Prostate gland (tissue), 2 donors: Measurements from ENCODE around the gene THBS4. TPM values are rescaled to one million over a fixed set of nuclear protein-coding genes. Genes with fewer than 3 reads are reported as not detected.

Experiments
- DNase-seq: peaks from one replicate; pipeline ENCODE4 v3.0.0-alpha.2; 2019; ENCODE audit warnings: low spot score
- H3K27ac ChIP-seq, 2 donors: fragments of 200-600 bp; sonication (generic); 2 replicates each; pipeline ENCODE4 v1.5.1; 2017 to 2019
- H3K27me3 ChIP-seq: fragments of 200-600 bp; sonication (generic); replicated peaks from 2 replicates; pipeline ENCODE4 v1.5.1; 2019; ENCODE audit not compliant: insufficient read depth
- H3K36me3 ChIP-seq, 2 donors: fragments of 200-600 bp; sonication (generic); 1 replicate in 1 of 2; 2 replicates in 1 of 2; pipeline versions ENCODE4 v1.5.1 to v1.8.1; 2017 to 2019
- H3K4me1 ChIP-seq: fragments of 200-600 bp; sonication (generic); replicated peaks from 2 replicates; pipeline ENCODE4 v1.5.1; 2019
- H3K4me3 ChIP-seq, 2 donors: fragments of 200-600 bp; sonication (generic); 2 replicates each; pipeline ENCODE4 v1.5.1; 2017 to 2019
- H3K9me3 ChIP-seq: fragments of 200-600 bp; sonication (generic); 2 replicates; pipeline ENCODE4 v1.5.1; 2017
- CTCF ChIP-seq, 4 experiments: fragments of 200-600 bp in 2 of 4; fragments of 450-650 bp in 2 of 4; sonication (generic) in 2 of 4; IDR thresholded peaks; 1 replicate in 3 of 4; 2 replicates in 1 of 4; pipeline ENCODE4 v1.5.1; 2016 to 2019; ENCODE audit warnings: antibody characterized with exemption in 4 of 4, mild to moderate bottlenecking in 2 of 4, moderate library complexity in 2 of 4
- POLR2A ChIP-seq: fragments of 450-650 bp; IDR thresholded peaks from one replicate; pipeline ENCODE4 v1.6.1; 2016; ENCODE audit warnings: antibody characterized with exemption, mild to moderate bottlenecking
- POLR2AphosphoS5 ChIP-seq: sonication (generic); formaldehyde crosslinking; IDR thresholded peaks from one replicate; pipeline ENCODE4 v1.6.1; 2017; ENCODE audit warnings: antibody characterized with exemption
- WGBS: methylation state at CpG from one replicate; pipeline ENCODE4 v1.1.5; 2018; 5-methylcytosine and 5-hydroxymethylcytosine counted together
- intact Hi-C: fragments of 100-400 bp; cut with DNase I; formaldehyde crosslinking; loops from one replicate; pipeline ENCODE4 v1.14.2; 2022
- total RNA-seq, 2 donors: library from RNA; depleted of rRNA; stranded (reverse); fragments of >200 nt; gene quantifications; one replicate each; pipeline ENCODE4 v1.1.0, GENCODE V29; 2016

The THBS4 gene
- total RNA-seq, 2 donors from 2014 or later = 3.9 to 21.5 TPM

GRCh38 chr5:80094236-80094738 lies 59.1 kb downstream of the THBS4 start:
- H3K36me3 ChIP-seq = no peaks in the 10 kb centered on the region
- intact Hi-C loops = loop anchor here (2.0 to 10.0 kb wide), 2 partner anchors 101 to 213 kb away; no protein-coding TSS in a partner anchor
- DNase-seq = no peak
- H3K4me3 ChIP-seq = no peak overlapping the region
- no peaks in the 10 kb centered on the region for H3K4me1 ChIP-seq
- no peaks in the 10 kb centered on the region for H3K9me3 ChIP-seq
- WGBS = 51% methylated on average over 5 of the region's 5 CpGs
- TF ChIP-seq CTCF (IDR thresholded peaks at IDR 0.05) = no peak
- no peak for TF ChIP-seq POLR2AphosphoS5
- no peak for TF ChIP-seq POLR2A
- H3K27ac ChIP-seq = no peak overlapping the region
- H3K27me3 ChIP-seq = no peaks in the 10 kb centered on the region

- WGBS = 93% methylated on average over 10 of the region's 10 CpGs
- Histone ChIP-seq H3K4me3 (no peak overlapping the region), H3K4me1 (no peaks in the 10 kb centered on the region), H3K9me3 (no peaks in the 10 kb centered on the region), H3K27me3 (no peaks in the 10 kb centered on the region), H3K27ac (no peak overlapping the region), H3K36me3 (no peaks in the 10 kb centered on the region)
- intact Hi-C loops = loop anchor here (10.0 kb wide), 1 partner anchor 97 kb away; no protein-coding TSS in a partner anchor
- TF ChIP-seq POLR2A (no peak), CTCF (IDR thresholded peaks at IDR 0.05) (no peak), POLR2AphosphoS5 (no peak)
- no peak for DNase-seq
Measured at GRCh38 chr5:80097451-80097850, 62.3 kb downstream of the THBS4 start.

GRCh38 chr5:80101993-80102392 lies 66.8 kb downstream of the THBS4 start:
- H3K36me3 ChIP-seq = no peaks in the 10 kb centered on the region
- no peaks in the 10 kb centered on the region for H3K27me3 ChIP-seq
- no peaks in the 10 kb centered on the region for H3K4me1 ChIP-seq
- H3K9me3 ChIP-seq = no peaks in the 10 kb centered on the region
- H3K27ac ChIP-seq = no peak overlapping the region
- intact Hi-C loops = no loop called here
- H3K4me3 ChIP-seq = no peak overlapping the region
- no peak for DNase-seq
- TF ChIP-seq POLR2AphosphoS5 (no peak), POLR2A (no peak), CTCF (IDR thresholded peaks at IDR 0.05) (no peak)

- no peaks in the 10 kb centered on the region for H3K9me3 ChIP-seq
- no peaks in the 10 kb centered on the region for H3K4me1 ChIP-seq
- no peak overlapping the region for H3K4me3 ChIP-seq
- DNase-seq = no peak
- no peaks in the 10 kb centered on the region for H3K36me3 ChIP-seq
- TF ChIP-seq CTCF (IDR thresholded peaks at IDR 0.05) (no peak), POLR2AphosphoS5 (no peak), POLR2A (no peak)
- 73% methylated on average over 6 of the region's 6 CpGs for WGBS
- no peaks in the 10 kb centered on the region for H3K27me3 ChIP-seq
- intact Hi-C loops = no loop called here
- no peak overlapping the region for H3K27ac ChIP-seq
Measured at GRCh38 chr5:80103371-80103770, 68.2 kb downstream of the THBS4 start.

GRCh38 chr5:80105698-80106439 lies 70.7 kb downstream of the THBS4 start:
- H3K27ac ChIP-seq = no peak overlapping the region
- H3K36me3 ChIP-seq = no peaks in the 10 kb centered on the region
- H3K9me3 ChIP-seq = no peaks in the 10 kb centered on the region
- TF ChIP-seq POLR2AphosphoS5 (no peak), CTCF (IDR thresholded peaks at IDR 0.05) (no peak), POLR2A (no peak)
- no peaks in the 10 kb centered on the region for H3K27me3 ChIP-seq
- WGBS = 87% methylated on average over 7 of the region's 7 CpGs
- no peaks in the 10 kb centered on the region for H3K4me1 ChIP-seq
- H3K4me3 ChIP-seq = no peak overlapping the region
- no peak for DNase-seq
- intact Hi-C loops = no loop called here
